Measurements from ENCODE around the gene HYKK. TPM values are rescaled to one million over a fixed set of nuclear protein-coding genes. Genes with fewer than 3 reads are reported as not detected.

HYKK gene
- polyA plus RNA-seq, 1 of the 3 experiments (the other 2 are of a cell fraction) = 2.2 TPM

DNA sequence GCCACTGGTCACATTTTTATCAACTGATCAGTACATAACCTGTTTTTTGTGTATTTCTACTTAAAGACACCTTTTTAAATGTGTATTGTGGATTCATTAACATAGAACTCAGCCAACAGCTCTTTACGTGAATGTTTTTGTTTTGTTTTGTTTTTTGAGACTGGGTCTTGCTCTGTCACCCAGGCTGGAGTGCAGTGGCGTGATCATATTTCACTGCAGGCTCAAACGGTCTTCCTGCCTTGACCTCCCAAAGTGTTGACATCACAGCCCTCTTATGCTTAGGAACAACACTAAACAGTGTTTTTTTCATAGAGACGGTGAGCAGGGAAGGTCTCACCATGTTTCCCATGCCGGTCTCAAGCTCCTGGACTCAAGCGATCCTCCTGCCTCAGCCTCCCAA, 42.8 kb downstream of the HYKK start:
- no peaks in the 10 kb centered on the region for H3K79me2 ChIP-seq (ENCODE audit: insufficient read depth)
- no peak overlapping the region for H2AFZ ChIP-seq (ENCODE audit: low read depth)
- TF ChIP-seq, protein P1, sequence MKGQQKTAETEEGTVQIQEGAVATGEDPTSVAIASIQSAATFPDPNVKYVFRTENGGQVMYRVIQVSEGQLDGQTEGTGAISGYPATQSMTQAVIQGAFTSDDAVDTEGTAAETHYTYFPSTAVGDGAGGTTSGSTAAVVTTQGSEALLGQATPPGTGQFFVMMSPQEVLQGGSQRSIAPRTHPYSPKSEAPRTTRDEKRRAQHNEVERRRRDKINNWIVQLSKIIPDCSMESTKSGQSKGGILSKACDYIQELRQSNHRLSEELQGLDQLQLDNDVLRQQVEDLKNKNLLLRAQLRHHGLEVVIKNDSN (IDR thresholded peaks at IDR 0.05; ENCODE audit: borderline replicate concordance, low read depth) = no peak
- TF ChIP-seq, protein P2, sequence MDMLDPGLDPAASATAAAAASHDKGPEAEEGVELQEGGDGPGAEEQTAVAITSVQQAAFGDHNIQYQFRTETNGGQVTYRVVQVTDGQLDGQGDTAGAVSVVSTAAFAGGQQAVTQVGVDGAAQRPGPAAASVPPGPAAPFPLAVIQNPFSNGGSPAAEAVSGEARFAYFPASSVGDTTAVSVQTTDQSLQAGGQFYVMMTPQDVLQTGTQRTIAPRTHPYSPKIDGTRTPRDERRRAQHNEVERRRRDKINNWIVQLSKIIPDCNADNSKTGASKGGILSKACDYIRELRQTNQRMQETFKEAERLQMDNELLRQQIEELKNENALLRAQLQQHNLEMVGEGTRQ (IDR thresholded peaks at IDR 0.05; ENCODE audit: borderline replicate concordance, low read depth, low read length) = no peak
- TF ChIP-seq GABPA (IDR thresholded peaks at IDR 0.05; ENCODE audit: low read depth) (no peak), FOXJ3 (CRISPR knock-in tag; IDR thresholded peaks at IDR 0.05) (no peak), EZH2phosphoT487 (IDR thresholded peaks at IDR 0.05; ENCODE audit: borderline replicate concordance, low read depth) (no peak), FOXM1 (IDR thresholded peaks at IDR 0.05; ENCODE audit: low read depth) (no peak), FOSL2 (IDR thresholded peaks at IDR 0.05; ENCODE audit: borderline replicate concordance, low read depth) (no peak), RCOR1 (IDR thresholded peaks at IDR 0.05; ENCODE audit: low read length) (no peak), JUND (IDR thresholded peaks at IDR 0.05) (no peak), TAF1 (IDR thresholded peaks at IDR 0.05; ENCODE audit: borderline replicate concordance, low read depth, low read length) (no peak), CHD2 (IDR thresholded peaks at IDR 0.05; ENCODE audit: low read length, partially characterized antibody) (no peak), POLR2AphosphoS5 (IDR thresholded peaks at IDR 0.05; ENCODE audit: low read depth, low read length) (no peak), RXRA (IDR thresholded peaks at IDR 0.05; ENCODE audit: borderline replicate concordance, low read depth) (no peak), MEF2A (IDR thresholded peaks at IDR 0.05; ENCODE audit: borderline replicate concordance, low read depth) (no peak), SMC3 (IDR thresholded peaks at IDR 0.05; ENCODE audit: low read depth, low read length) (no peak), ELF1 (IDR thresholded peaks at IDR 0.05) (no peak)
- TF ChIP-seq, protein P3, sequence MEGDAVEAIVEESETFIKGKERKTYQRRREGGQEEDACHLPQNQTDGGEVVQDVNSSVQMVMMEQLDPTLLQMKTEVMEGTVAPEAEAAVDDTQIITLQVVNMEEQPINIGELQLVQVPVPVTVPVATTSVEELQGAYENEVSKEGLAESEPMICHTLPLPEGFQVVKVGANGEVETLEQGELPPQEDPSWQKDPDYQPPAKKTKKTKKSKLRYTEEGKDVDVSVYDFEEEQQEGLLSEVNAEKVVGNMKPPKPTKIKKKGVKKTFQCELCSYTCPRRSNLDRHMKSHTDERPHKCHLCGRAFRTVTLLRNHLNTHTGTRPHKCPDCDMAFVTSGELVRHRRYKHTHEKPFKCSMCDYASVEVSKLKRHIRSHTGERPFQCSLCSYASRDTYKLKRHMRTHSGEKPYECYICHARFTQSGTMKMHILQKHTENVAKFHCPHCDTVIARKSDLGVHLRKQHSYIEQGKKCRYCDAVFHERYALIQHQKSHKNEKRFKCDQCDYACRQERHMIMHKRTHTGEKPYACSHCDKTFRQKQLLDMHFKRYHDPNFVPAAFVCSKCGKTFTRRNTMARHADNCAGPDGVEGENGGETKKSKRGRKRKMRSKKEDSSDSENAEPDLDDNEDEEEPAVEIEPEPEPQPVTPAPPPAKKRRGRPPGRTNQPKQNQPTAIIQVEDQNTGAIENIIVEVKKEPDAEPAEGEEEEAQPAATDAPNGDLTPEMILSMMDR (IDR thresholded peaks at IDR 0.05) = no peak
- TF ChIP-seq, protein P4, sequence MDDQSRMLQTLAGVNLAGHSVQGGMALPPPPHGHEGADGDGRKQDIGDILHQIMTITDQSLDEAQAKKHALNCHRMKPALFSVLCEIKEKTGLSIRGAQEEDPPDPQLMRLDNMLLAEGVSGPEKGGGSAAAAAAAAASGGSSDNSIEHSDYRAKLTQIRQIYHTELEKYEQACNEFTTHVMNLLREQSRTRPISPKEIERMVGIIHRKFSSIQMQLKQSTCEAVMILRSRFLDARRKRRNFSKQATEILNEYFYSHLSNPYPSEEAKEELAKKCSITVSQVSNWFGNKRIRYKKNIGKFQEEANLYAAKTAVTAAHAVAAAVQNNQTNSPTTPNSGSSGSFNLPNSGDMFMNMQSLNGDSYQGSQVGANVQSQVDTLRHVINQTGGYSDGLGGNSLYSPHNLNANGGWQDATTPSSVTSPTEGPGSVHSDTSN (IDR thresholded peaks at IDR 0.05) = no peak
- DNase-seq = no peak
- no peaks in the 10 kb centered on the region for H4K20me1 ChIP-seq (ENCODE audit: insufficient read depth)
- no peak overlapping the region for H3K9ac ChIP-seq
- H3K4me2 ChIP-seq = no peak overlapping the region
- H3F3A ChIP-seq (replicated peaks; ENCODE audit: insufficient read depth) = peaks cover 11% of the 10 kb centered on the region
- POLR2A ChIA-PET = interaction anchor here (2.0 kb wide), 1 partner anchor 9 kb away, joined by 4 read pairs; no protein-coding TSS in a partner anchor
- no peaks in the 10 kb centered on the region for H3K27me3 ChIP-seq (ENCODE audit: insufficient read depth)
- 87% methylated on average over 6 of the region's 6 CpGs for WGBS (ENCODE audit: low lambda C conversion rate)
- CTCF ChIA-PET = interaction anchor here (0.8 to 1.3 kb wide), 3 partner anchors 10 to 66 kb away, joined by 3 to 7 read pairs (median 4); partner anchors contain the start of gene PSMA4
- H3K9me3 ChIP-seq = no peaks in the 10 kb centered on the region
- no peak overlapping the region for H3K27ac ChIP-seq (ENCODE audit: low read depth in 2 of 2, low read length in 1 of 2)
- no peaks in the 10 kb centered on the region for H3K9me2 ChIP-seq
- H3K4me1 ChIP-seq (ENCODE audit: control insufficient read depth in 1 of 2, insufficient read depth in 2 of 2, low read depth in 1 of 2, low read length in 1 of 2) = no peaks in the 10 kb centered on the region
- H3K4me3 ChIP-seq (ENCODE audit: low read depth in 2 of 2, low read length in 1 of 2) = no peak overlapping the region
- H3K36me3 ChIP-seq (replicated peaks in 1 of 2; ENCODE audit: control insufficient read depth in 1 of 2, insufficient read depth in 2 of 2, low read length in 1 of 2) = peaks cover 47 to 53% of the 10 kb centered on the region in 2 experiments
